ENCODE measurements around the gene KCTD8. TPM values are rescaled to one million over a fixed set of nuclear protein-coding genes. Genes with fewer than 3 reads are reported as not detected.

The KCTD8 gene
- total and polyA plus RNA-seq, 2 donors (not counting 1 experiment from before 2014, with no cell fraction given): not detected

- no peaks in the 10 kb centered on the region for H3K27me3 ChIP-seq (replicated peaks in 1 of 4; ENCODE audit: control extremely low read depth in 1 of 4, control insufficient read depth in 3 of 4, insufficient read depth in 4 of 4, low read length in 3 of 4)
- H3K4me1 ChIP-seq (ENCODE audit: control insufficient read depth in 2 of 2, insufficient read depth in 2 of 2, low read length in 2 of 2): no peaks in the 10 kb centered on the region
- POLR2A ChIA-PET: no interaction called here
- Mint-ChIP-seq H3K27me3 (no peaks in the 10 kb centered on the region), H3K9me3 (ENCODE audit: insufficient read depth) (no peaks in the 10 kb centered on the region), H3K4me3 (no peak overlapping the region), H3K27ac (no peak overlapping the region), H3K4me1 (no peaks in the 10 kb centered on the region)
- H4K20me1 ChIP-seq (ENCODE audit: control insufficient read depth, insufficient read depth, low read length, poor library complexity, severe bottlenecking): no peaks in the 10 kb centered on the region
- no peak overlapping the region for H3K9ac ChIP-seq (ENCODE audit: low read length)
- TF ChIP-seq, protein P1, sequence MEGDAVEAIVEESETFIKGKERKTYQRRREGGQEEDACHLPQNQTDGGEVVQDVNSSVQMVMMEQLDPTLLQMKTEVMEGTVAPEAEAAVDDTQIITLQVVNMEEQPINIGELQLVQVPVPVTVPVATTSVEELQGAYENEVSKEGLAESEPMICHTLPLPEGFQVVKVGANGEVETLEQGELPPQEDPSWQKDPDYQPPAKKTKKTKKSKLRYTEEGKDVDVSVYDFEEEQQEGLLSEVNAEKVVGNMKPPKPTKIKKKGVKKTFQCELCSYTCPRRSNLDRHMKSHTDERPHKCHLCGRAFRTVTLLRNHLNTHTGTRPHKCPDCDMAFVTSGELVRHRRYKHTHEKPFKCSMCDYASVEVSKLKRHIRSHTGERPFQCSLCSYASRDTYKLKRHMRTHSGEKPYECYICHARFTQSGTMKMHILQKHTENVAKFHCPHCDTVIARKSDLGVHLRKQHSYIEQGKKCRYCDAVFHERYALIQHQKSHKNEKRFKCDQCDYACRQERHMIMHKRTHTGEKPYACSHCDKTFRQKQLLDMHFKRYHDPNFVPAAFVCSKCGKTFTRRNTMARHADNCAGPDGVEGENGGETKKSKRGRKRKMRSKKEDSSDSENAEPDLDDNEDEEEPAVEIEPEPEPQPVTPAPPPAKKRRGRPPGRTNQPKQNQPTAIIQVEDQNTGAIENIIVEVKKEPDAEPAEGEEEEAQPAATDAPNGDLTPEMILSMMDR (IDR thresholded peaks at IDR 0.05): no peak
- TF ChIP-seq EZH2 (IDR thresholded peaks at IDR 0.05; ENCODE audit: borderline replicate concordance, insufficient read depth, low read depth, low read length, poor library complexity, severe bottlenecking): no peak
- H3K4me2 ChIP-seq (replicated peaks; ENCODE audit: low read depth, low read length, poor library complexity, severe bottlenecking): no peak overlapping the region
- H3K4me3 ChIP-seq (ENCODE audit: control extremely low read depth in 1 of 5, extremely low read depth in 1 of 5, insufficient read depth in 1 of 5, low read depth in 2 of 5, low read length in 4 of 5): no peak overlapping the region
- DNase-seq (no peak), ATAC-seq (ENCODE audit: low read depth) (no peak)
- no peaks in the 10 kb centered on the region for H3K79me2 ChIP-seq (ENCODE audit: control insufficient read depth, insufficient read depth, low read length)
- H3K9me3 ChIP-seq (ENCODE audit: control extremely low read depth in 1 of 3, control insufficient read depth in 2 of 3, insufficient read depth in 1 of 3, low read length in 2 of 3): no peaks in the 10 kb centered on the region
- no peak overlapping the region for H2AFZ ChIP-seq (ENCODE audit: insufficient read depth, low read depth, low read length, poor library complexity, severe bottlenecking)
- intact Hi-C loops (cut with micrococcal nuclease): loop anchor here (5.0 kb wide), 1 partner anchor 1363 kb away; no protein-coding TSS in a partner anchor
- H3K27ac ChIP-seq (ENCODE audit: low read length in 2 of 2): no peak overlapping the region
- CTCF ChIA-PET: interaction anchor here (0.9 to 1.1 kb wide), 2 partner anchors 41 to 1363 kb away, joined by 3 to 7 read pairs; no protein-coding TSS in a partner anchor
- WGBS (ENCODE audit: insufficient coverage): no CpG with 5 or more reads among the region's 1 CpG
- H3K36me3 ChIP-seq (replicated peaks in 1 of 2; ENCODE audit: control extremely low read depth in 1 of 2, control insufficient read depth in 1 of 2, extremely low read depth in 1 of 2, insufficient read depth in 2 of 2, low read length in 1 of 2): no peaks in the 10 kb centered on the region
Measured at GRCh38 chr4:44494810-44495701, 46.4 kb upstream of the KCTD8 start.

DNA sequence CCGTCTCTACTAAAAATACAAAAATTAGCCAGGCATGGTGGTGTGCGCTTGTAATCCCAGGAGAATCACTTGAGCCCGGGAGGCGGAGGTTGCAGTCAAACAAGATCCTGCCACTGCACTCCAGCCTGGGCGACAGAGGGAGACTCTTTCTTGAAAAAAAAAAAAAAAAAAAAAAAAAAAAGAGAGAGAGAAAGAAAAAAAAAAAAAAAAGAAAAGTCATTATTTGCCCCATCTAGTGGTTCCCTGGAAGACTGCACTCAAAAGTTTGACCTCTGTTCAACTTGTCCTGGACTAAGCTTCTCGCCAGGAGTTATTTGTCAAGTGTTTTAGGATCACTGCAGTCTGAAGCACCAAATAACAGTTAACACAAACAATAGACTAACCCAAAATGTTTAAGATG, 45.3 kb upstream of the KCTD8 start:
- H3K79me2 ChIP-seq (ENCODE audit: control insufficient read depth, insufficient read depth, low read length): no peaks in the 10 kb centered on the region
- intact Hi-C loops (cut with micrococcal nuclease): loop anchor here (5.0 kb wide), 1 partner anchor 1362 kb away; no protein-coding TSS in a partner anchor
- H4K20me1 ChIP-seq (ENCODE audit: control insufficient read depth, insufficient read depth, low read length, poor library complexity, severe bottlenecking): no peaks in the 10 kb centered on the region
- no peak overlapping the region for H2AFZ ChIP-seq (ENCODE audit: insufficient read depth, low read depth, low read length, poor library complexity, severe bottlenecking)
- ChIA-PET CTCF (interaction anchor here (1.1 kb wide), 1 partner anchor 1362 kb away, joined by 7 read pairs; no protein-coding TSS in a partner anchor), POLR2A (no interaction called here)
- no peaks in the 10 kb centered on the region for H3K36me3 ChIP-seq (replicated peaks in 1 of 2; ENCODE audit: control extremely low read depth in 1 of 2, control insufficient read depth in 1 of 2, extremely low read depth in 1 of 2, insufficient read depth in 2 of 2, low read length in 1 of 2)
- WGBS (ENCODE audit: insufficient coverage): no CpG with 5 or more reads among the region's 6 CpGs
- Mint-ChIP-seq H3K4me3 (no peak overlapping the region), H3K4me1 (no peaks in the 10 kb centered on the region), H3K27me3 (no peaks in the 10 kb centered on the region), H3K27ac (no peak overlapping the region), H3K9me3 (ENCODE audit: insufficient read depth) (no peaks in the 10 kb centered on the region)
- no peak for DNase-seq
- H3K9me3 ChIP-seq (ENCODE audit: control extremely low read depth in 1 of 3, control insufficient read depth in 2 of 3, insufficient read depth in 1 of 3, low read length in 2 of 3): no peaks in the 10 kb centered on the region
- no peak overlapping the region for H3K9ac ChIP-seq (ENCODE audit: low read length)
- TF ChIP-seq, protein P1 (IDR thresholded peaks at IDR 0.05): peak; percentile 28
- no peak for TF ChIP-seq EZH2 (IDR thresholded peaks at IDR 0.05; ENCODE audit: borderline replicate concordance, insufficient read depth, low read depth, low read length, poor library complexity, severe bottlenecking)
- no peaks in the 10 kb centered on the region for H3K27me3 ChIP-seq (replicated peaks in 1 of 4; ENCODE audit: control extremely low read depth in 1 of 4, control insufficient read depth in 3 of 4, insufficient read depth in 4 of 4, low read length in 3 of 4)
- H3K4me3 ChIP-seq (ENCODE audit: control extremely low read depth in 1 of 5, extremely low read depth in 1 of 5, insufficient read depth in 1 of 5, low read depth in 2 of 5, low read length in 4 of 5): no peak overlapping the region
- no peak overlapping the region for H3K27ac ChIP-seq (ENCODE audit: low read length in 2 of 2)
- H3K4me1 ChIP-seq (ENCODE audit: control insufficient read depth in 2 of 2, insufficient read depth in 2 of 2, low read length in 2 of 2): no peaks in the 10 kb centered on the region
- no peak for ATAC-seq (ENCODE audit: low read depth)
- no peak overlapping the region for H3K4me2 ChIP-seq (replicated peaks; ENCODE audit: low read depth, low read length, poor library complexity, severe bottlenecking)

All from B cell (primary cell).